SKM-1 treated with dmso at 0.1 percent for 144 hours (cell line): ENCODE results near the gene RAI1.

Experiments
- DNase-seq: peaks from one replicate; lab custom pipeline; 2025; ENCODE audit not compliant: unreplicated experiment; lab: John Stamatoyannopoulos, UW

RAI1 gene

GRCh38 chr17:17730250-17730935 is 49.1 kb downstream of the RAI1 start:
- no peak for DNase-seq

DNA sequence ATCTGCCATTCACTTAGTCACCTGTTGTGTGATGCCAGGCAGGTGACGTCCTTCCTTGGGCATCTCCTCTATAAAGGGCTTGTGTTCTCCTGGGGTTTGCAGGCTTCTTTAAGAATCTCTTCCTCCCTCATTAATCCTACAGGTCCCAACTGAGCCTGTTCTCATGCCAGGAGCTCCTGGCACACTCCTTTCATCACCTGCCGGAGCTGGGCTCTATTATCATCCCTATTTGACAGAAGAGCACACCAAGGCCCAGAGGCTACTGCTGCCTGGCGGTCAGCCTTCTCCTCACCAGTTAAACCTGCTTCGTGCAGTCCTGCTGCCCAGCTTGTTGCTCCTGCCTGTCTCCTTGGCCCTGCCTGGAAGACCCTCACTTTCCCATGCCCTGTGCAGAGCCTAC is 51.2 kb downstream of the RAI1 start:
- no peak for DNase-seq

DNA sequence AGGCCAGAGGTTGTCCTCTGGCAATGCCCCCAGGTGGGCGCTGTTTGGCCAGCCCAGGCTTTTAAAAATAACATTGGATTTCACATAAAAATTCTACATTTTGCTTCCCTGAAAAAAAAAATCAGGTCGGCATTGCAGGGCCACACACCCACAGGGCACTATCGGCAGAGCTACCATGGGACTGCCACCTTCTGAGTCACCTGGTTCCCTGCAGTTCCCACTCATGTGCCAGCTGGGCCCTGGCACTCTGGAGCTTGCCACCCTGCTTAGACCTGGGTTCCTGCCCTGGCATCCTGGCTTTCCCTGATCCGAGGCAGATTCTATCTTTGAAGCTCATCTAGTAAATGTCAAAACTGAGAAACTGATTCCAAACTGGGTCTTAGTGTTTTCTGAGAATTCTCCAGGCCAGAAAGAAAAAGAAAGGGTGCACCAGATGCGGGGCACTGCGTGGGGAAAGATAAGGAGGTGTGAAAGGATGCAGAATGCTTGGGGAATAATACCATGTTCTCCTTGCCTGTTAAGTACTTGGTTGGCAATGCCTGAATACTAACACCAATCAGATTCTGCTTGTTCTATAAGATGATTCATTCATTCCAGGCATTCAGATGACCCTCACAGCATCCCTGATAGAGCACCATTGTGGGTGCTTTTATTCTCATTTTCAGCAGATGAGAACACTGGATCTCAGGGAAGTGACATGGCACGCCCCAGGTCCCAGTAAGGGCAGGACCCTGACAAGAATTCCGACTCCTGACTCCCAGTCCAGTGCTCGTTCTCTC is 51.8 kb downstream of the RAI1 start:
- DNase-seq: no peak

GRCh38 chr17:17736205-17737183 is 55.2 kb downstream of the RAI1 start:
- no peak for DNase-seq

DNA sequence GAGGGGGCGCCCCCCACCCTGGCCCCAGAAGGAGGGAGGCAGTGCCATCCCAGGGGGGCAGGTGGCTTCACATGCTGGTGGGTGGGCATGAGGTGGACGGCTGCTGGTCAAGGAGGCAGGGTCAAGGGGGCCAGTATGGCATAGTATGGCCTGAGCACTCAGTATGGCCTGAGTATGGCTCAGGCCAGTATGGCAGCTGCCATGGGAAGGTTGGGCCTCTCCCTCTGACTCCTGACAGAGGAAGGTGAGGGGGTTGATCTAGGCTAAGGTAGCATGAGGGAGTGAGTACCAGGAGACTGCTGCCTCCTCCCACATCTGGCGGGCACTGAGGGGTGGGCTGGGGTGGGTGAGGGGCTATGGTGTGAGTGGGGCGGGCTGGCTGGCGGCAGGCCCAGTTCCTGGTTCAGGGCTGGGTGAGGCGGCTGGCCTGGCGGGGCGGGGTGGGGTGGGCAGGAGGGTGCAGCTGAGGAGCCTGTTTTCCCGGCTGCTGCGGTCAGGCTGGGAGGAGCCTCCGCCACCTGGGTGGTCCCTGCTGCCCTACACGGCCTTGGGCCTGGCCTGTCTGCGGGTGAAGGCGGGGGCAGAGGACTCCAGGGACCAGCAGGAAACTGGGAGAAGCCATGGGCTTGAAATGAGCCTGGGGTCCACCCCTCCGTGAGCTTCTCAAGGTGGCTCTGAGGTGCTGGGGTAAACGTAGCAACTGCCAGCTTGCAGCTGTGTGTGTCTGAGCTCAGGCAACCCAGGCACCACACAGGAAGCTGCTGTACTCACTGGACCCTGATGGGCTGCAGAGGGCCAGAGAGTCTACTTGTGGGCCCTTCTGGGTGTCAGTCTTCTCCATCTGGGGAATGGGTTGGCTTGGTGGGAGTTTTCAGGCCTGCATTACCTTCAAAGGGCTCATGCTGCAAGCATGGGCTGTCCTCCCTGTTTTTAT is 57.0 kb downstream of the RAI1 start:
- no peak for DNase-seq

DNA sequence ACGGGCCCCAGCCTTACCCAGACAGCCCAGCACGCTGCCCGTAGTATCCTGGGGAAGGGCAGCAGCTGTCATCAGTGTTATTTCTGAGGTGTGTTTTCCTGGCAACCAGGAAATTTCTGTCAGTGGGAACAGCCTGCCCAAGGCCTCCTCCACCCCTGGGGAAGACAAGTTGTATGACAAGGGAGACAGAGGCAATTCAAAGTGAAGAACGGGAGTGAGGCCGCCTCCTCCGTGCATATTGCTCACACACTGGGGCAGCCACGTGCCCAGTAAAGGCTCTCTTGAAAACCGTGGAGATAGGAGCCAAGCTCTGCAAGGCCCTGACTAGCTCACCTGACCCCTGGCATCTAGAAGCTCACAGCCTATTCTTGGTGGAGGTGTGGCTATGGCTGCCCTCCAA is 57.6 kb downstream of the RAI1 start:
- DNase-seq: no peak

GRCh38 chr17:17739388-17740066 is 58.3 kb downstream of the RAI1 start:
- no peak for DNase-seq

DNA sequence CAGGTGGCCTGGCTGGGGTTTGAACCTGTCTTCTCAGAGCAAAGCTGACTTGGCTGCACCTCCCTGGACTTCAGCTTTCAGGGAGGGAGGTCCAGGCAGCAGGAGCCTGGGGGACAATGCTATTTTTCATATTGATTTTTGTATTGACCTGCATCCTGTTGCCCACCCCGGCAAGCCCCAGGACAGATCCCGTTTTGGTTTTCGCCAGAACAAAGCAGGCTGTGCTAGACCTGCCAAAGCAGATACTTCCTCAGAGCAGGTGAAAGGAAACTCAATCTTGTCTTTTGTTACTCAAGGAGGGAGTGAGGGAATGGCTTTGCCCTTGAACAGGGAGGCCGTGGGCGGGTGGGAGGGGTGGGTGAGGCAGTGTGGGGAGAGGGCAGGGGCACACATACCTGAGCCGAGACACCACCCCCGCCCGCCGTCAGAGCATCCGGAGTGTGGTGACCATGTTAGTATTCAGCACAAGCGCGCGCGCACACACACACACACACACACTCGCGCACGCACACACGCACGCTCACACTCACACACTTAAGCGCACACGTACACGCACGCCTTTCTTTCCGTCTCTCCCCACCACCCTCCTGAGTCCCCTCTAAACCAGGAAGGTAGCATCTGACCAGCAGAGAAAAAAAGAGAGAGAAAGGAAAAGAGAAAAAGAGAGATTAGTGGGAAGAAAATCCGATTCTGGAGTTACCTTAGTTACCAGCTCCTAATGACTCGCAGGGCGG is 59.5 kb downstream of the RAI1 start:
- DNase-seq: no peak

DNA sequence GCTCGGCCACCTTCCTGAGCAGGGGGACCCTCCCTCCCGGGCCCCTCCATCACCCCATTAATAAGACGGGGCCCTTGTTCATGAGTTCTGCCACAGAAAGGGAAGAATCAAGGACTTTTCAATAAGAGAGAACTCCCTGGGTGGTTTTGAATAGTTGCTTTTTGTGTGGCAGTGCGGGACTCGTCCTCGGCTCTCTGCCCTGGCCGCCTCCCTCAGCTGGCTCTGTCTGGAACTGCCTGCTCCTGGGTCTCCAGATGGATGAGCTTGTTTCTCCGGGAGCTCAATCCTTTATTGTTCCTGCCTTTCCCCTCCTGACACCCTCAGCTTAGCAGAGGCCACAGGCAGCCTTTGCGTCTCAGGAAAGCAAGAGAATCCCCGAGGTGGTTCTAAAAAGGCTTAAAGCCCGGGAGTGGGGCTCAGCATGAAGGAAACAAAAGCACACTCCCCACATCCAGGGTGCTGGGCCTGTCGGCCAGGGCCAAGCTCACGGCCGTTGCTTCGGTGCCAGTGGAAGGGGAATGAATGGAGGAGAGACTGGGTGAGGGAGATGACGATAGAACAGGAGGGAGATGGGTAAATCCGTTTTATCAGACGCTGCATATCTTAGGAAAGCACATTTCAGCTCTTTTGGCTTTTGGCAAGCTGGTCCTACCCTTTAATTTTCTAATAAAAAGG is 60.2 kb downstream of the RAI1 start:
- no peak for DNase-seq

GRCh38 chr17:17742133-17742621 is 60.9 kb downstream of the RAI1 start:
- DNase-seq: no peak

DNA sequence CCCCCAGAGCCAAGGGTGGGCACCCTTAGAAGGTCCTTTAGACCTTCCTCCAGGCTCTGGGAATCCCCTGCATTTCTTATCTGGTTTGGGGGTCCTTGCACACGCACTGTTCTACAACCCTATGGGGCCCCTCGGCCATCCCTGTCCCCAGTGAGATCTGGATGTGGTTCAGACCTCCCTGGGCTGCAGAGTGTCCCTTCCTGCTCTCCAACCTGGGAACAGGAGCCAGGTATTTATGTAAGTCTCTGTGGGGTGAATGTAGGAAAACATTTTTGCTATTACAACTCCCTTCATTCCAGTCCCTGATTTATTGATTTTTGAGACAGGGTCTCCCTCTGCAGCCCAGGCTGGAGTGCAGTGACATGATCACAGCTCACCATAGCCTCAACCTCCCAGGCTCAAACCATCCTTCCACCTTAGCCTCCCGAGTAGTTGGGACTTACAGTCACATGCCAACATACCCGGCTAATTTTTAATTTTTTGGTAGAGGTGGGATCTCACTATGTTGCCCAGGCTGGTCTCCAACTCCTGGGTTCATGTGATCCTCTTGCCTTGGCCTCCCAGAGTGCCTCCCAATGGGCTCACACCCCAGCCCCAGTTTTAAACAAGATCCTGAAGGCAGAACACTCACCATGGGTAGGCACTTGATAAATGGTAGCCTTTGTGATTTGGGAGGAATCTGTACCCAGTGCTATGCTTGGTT is 61.6 kb downstream of the RAI1 start:
- DNase-seq: no peak

GRCh38 chr17:17743391-17744112 is 62.3 kb downstream of the RAI1 start:
- DNase-seq: no peak

GRCh38 chr17:17744116-17744515 is 62.9 kb downstream of the RAI1 start:
- no peak for DNase-seq

GRCh38 chr17:17745476-17746455 is 64.5 kb downstream of the RAI1 start:
- DNase-seq: no peak

GRCh38 chr17:17748179-17748578 is 66.9 kb downstream of the RAI1 start:
- no peak for DNase-seq

DNA sequence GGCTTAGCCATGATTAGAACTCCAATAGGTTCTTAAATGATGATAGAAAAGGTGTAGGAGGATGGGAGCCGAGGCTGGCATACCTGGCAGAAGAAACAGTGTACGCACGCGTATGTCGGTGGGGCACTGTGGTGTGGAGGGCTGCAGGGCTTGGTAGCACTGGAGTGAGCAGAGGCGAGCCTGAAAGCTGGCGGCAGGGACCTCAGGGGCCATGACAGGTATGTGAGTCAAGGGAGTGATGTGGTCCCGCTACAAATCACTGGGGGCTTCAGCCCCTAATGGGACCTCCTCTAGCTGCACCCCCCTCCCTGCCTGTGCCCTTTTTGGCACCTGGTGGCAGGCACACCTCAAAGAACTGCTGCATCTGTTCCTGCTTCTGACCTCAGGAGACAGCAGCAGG is 67.3 kb downstream of the RAI1 start:
- DNase-seq: no peak
